HUES48 (cell line): ENCODE data around the gene SKAP1.

Source experiments
- H3K27ac ChIP-seq: one replicate; pipeline ENCODE4 v1.7.0; 2013; ENCODE audit warnings: low read depth, low read length, inconsistent platforms
- H3K27me3 ChIP-seq: 2 replicates; pipeline ENCODE4 v1.6.1; 2013; ENCODE audit warnings: mild to moderate bottlenecking, low read length; ENCODE audit not compliant: control insufficient read depth, insufficient read depth
- H3K36me3 ChIP-seq: 2 replicates; pipeline ENCODE4 v1.6.1; 2013; ENCODE audit warnings: low read length; ENCODE audit not compliant: control insufficient read depth, insufficient read depth
- H3K4me1 ChIP-seq: 2 replicates; pipeline ENCODE4 v1.6.1; 2013; ENCODE audit warnings: mild to moderate bottlenecking, low read length; ENCODE audit not compliant: control insufficient read depth, insufficient read depth
- H3K4me3 ChIP-seq: 2 replicates; pipeline ENCODE4 v1.5.1; 2013; ENCODE audit warnings: mild to moderate bottlenecking, low read depth, low read length
- H3K9ac ChIP-seq: 2 replicates; pipeline ENCODE4 v1.6.1; 2013; ENCODE audit warnings: mild to moderate bottlenecking, low read depth, low read length, moderate library complexity
- H3K9me3 ChIP-seq: 2 replicates; pipeline ENCODE4 v1.6.1; 2013; ENCODE audit warnings: low read length; ENCODE audit not compliant: control insufficient read depth, insufficient read depth

The SKAP1 gene

DNA sequence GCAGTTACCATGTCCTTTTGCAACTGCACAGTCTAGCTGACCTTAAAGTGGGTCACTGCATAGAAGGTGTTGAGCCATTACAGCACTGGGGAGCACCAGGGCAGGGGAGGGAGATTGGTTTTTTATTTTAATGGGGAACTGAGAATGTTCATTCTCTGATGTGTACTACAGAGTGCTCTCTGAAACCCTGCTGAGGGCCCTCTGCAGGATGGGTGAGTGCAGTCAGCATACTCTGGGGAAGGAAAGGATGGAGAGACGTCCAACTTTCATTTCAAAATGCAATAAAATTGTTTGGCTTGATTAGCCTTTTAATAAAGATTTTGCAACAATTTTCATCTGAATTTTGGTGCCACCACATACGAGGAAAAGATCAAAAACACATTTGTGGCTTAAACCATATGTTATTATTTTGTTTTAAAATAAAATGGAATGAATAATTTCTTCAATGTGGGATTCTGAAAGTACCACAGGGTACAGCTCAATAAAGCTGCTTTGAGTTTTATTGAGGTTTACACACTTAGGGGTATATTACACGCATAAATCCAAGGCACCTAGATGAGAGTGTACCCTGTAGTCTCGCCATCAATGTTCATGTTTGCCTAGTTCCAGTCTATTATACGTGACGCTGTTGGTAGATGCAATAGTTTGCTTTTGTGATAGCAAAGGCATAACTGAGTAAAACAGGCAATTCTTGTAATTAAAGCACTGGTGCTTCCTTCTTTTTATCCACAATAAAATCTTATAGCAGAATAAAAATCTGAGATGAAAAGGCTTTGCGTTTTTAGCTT is 249.0 kb downstream of the SKAP1 start:
- no peaks in the 10 kb centered on the region for H3K9me3 ChIP-seq
- H3K27ac ChIP-seq: no peak overlapping the region
- no peak overlapping the region for H3K4me3 ChIP-seq
- no peaks in the 10 kb centered on the region for H3K36me3 ChIP-seq
- peaks cover 19% of the 10 kb centered on the region for H3K4me1 ChIP-seq
- H3K27me3 ChIP-seq: 0 out of 2 replicates have a peak, but pooled peaks cover 5% of the 10 kb centered on the region
- H3K9ac ChIP-seq: no peak overlapping the region

DNA sequence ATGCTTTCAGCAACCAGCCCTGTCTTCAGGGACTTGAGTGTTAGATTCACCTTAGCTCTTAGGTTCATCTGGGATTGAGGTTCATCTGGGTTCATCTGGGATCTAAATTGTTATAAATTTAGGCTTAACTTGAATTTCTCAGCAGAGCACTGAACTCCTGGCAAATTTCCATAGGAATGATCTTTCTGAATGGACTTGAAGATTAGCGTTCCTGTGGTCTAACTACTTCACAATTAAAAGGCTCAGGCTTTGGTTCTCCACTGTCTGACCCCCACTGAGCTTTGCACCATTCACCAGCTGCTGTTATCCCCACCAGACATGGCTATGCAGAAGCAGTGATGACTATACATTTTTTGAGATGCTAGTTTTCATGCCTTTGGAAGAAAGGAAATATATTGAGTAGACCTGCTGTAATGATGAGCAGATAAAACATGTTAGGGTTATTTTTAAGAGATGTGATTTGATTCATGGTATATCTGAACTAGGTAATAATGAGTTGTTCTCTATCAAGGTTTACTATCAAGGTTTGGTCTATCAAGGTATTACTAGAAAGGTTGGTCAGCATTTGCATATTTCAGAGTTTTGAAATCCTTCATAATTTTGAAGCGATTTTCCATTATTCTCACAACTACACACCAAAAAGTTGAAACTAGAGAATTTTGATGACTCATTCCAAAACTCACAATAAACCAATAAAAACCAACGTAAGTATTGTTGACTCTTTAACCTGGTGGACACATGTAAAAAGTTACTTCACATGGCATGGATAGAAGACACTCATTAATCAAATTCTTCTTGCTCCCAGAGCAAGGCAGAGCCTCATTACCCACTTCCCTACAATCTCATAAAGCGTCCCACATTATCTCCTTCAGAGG is 250.7 kb downstream of the SKAP1 start:
- no peak overlapping the region for H3K4me3 ChIP-seq
- H3K27ac ChIP-seq: no peak overlapping the region
- no peaks in the 10 kb centered on the region for H3K27me3 ChIP-seq
- H3K4me1 ChIP-seq: peaks cover 19% of the 10 kb centered on the region
- no peaks in the 10 kb centered on the region for H3K9me3 ChIP-seq
- H3K36me3 ChIP-seq: no peaks in the 10 kb centered on the region
- no peak overlapping the region for H3K9ac ChIP-seq

DNA sequence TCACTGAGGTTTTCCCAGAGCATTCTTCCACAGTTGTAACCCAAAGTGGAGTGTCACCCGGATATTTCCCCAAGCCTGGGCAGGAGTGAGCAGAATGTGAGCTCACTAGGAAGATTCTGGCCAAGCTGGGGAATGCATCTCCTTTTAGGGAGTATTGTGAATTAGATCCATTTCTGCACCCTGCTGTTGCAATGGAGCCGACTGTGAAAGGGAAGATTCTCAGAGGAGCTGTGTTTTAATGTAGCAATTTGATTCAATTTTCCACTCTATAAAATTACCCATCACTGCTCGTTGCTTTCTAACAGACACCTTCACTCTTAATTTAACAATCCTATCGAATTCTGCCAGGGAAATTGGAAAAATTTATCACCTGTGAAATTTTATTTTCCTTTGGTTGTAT is 251.7 kb downstream of the SKAP1 start:
- no peaks in the 10 kb centered on the region for H3K36me3 ChIP-seq
- H3K4me1 ChIP-seq: peaks cover 19% of the 10 kb centered on the region
- no peak overlapping the region for H3K4me3 ChIP-seq
- no peak overlapping the region for H3K9ac ChIP-seq
- no peak overlapping the region for H3K27ac ChIP-seq
- H3K27me3 ChIP-seq: no peaks in the 10 kb centered on the region
- H3K9me3 ChIP-seq: no peaks in the 10 kb centered on the region

DNA sequence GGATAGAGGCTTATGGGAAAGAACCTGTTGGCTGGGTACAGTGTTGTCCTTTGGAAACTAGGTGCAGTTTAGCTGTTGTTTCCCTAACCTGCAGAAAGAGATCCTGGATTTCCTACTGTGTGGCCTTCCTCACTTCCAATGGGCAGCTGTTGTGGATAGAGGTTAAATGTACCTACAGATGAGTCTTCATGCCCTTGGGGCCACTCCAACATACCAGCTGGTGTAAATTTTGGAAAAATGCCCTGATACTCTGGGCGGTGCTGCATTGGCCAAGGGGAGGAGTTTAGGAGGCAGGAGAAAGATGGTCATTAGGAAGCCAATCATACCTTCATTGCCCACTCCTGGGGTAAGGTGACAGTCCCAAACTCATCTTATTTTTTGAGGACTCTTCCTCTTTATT is 252.2 kb downstream of the SKAP1 start:
- no peak overlapping the region for H3K4me3 ChIP-seq
- H3K9ac ChIP-seq: no peak overlapping the region
- H3K9me3 ChIP-seq: no peaks in the 10 kb centered on the region
- H3K4me1 ChIP-seq: peaks cover 15% of the 10 kb centered on the region
- H3K27ac ChIP-seq: no peak overlapping the region
- no peaks in the 10 kb centered on the region for H3K27me3 ChIP-seq
- H3K36me3 ChIP-seq: no peaks in the 10 kb centered on the region

DNA sequence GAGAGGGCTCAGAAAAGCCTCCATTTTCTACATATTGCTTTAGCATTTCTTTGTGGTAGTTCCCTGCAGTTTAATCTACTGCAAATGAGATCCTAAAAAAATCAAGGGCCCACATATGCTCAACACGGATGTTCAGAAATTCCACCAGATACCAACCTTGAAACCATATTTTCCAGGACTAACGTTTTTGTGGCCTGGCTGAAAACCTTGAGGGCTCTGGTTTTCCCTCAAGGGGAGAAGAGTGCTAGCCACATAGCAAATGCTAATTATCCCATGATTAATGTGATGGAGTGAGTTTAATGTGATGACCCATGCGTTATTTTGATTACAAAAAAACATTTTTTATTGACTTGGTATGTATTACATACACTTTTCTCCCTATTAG is 253.6 kb downstream of the SKAP1 start:
- Histone ChIP-seq H3K4me1 (peaks cover 13% of the 10 kb centered on the region), H3K27ac (no peak overlapping the region), H3K9ac (no peak overlapping the region), H3K36me3 (no peaks in the 10 kb centered on the region), H3K4me3 (no peak overlapping the region), H3K27me3 (no peaks in the 10 kb centered on the region), H3K9me3 (no peaks in the 10 kb centered on the region)

DNA sequence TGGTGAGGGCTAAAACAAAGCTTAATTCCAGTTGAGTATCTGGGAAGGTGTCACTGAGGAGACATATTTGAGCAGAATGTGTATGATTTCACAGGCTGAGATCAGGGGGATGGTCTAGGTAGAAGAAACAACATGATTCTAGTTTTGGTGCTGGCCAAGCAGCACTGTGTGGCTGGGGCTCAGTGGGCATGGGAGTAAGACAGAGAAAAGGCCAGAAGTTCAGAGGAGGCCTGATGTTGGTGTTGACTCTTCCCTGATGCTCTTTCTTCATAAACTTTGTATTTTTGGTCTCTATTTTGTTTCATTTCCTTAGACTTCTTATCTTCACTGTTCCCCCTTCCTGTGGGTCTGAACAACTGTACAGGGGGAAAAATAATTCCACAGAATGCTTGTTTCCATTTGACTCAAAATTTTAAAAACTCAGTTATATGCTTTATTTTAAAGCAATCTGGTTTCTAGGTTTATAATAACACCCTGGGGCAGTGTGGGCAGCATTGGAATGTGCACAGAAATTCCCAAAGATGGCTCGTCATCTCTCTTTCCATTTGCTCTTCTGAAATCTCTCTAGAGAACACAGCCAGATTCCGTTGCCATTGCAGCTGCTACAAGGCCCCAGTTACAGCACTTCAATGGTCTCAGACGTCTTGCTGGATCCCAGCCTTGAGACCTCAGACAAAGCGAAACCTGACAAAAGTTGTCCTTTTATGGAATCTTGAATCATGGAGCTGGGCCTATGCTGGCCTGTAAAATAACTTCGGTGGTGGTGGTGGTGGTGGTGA is 254.1 kb downstream of the SKAP1 start:
- no peaks in the 10 kb centered on the region for H3K36me3 ChIP-seq
- H3K27ac ChIP-seq: no peak overlapping the region
- H3K4me3 ChIP-seq: no peak overlapping the region
- no peaks in the 10 kb centered on the region for H3K9me3 ChIP-seq
- no peaks in the 10 kb centered on the region for H3K27me3 ChIP-seq
- peaks cover 13% of the 10 kb centered on the region for H3K4me1 ChIP-seq
- H3K9ac ChIP-seq: no peak overlapping the region

DNA sequence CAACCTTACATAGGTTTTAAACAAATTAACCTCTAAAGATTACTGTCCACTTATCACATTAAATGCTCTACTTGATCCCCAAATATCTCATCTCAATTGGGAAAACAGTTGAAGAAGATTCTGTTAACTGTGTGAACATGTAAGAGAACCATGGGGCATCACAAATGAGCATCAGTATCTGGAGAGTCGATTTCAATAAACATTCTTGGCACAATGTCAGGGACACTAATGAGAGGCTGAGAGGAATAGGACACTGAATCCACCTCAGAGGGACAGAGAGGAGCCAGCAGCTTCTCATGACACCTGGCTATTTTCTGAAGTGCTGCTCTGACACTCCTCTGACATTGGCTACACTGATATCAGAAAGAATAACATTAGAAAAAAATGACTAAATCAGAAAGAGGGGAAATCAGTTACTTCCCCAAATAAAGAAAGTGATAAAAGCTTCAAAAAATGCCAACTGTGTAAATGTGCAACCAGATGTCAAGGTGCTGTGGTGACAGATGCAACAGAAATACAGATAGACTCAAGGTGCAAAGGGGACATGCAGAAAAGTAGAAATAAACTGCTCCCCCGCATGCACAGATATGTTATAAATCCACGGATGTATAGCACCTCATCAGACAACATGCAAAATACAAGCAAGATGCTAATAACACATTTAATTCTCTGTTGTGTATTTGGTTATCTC is 255.0 kb downstream of the SKAP1 start:
- no peaks in the 10 kb centered on the region for H3K36me3 ChIP-seq
- H3K4me3 ChIP-seq: no peak overlapping the region
- H3K27me3 ChIP-seq: peaks cover 2% of the 10 kb centered on the region
- peaks cover 13% of the 10 kb centered on the region for H3K4me1 ChIP-seq
- no peaks in the 10 kb centered on the region for H3K9me3 ChIP-seq
- H3K9ac ChIP-seq: no peak overlapping the region
- H3K27ac ChIP-seq: no peak overlapping the region

DNA sequence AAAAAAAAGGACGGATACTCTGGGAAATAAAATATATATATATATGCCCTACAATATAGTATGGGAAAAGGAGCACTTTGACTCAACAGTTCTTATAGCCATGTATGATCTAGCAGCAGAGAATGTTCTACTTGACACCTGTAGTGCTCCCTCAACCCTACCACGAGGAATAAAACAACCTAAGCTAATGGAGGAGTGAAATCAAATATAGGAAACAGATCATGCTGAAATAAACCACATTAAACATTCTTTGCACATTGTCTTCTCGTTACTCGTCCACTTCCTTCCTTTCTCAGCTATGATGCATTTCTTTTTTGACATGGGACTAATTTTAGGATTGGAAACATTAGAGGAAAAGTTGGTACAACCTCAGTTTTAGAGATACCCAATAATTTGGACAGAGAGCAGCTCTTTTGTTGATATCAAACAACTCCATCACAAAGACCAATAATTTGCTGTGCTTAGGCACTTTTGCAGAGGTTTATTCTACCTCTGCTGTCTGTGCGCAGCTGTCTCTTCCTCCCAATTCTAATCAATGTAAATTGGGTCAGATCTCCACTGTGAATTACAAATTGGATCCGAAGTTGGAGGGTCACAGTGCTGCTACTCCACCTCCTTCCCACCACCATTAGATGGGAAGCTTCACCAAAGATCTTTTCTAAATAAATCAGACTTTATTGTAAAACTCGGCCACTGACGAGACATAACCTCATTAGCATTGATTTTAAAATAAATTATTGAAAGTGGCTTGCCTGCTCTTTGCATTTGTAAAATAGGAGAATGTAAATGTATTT is 256.6 kb downstream of the SKAP1 start:
- Histone ChIP-seq H3K36me3 (no peaks in the 10 kb centered on the region), H3K4me3 (no peak overlapping the region), H3K27me3 (peaks cover 10% of the 10 kb centered on the region)

DNA sequence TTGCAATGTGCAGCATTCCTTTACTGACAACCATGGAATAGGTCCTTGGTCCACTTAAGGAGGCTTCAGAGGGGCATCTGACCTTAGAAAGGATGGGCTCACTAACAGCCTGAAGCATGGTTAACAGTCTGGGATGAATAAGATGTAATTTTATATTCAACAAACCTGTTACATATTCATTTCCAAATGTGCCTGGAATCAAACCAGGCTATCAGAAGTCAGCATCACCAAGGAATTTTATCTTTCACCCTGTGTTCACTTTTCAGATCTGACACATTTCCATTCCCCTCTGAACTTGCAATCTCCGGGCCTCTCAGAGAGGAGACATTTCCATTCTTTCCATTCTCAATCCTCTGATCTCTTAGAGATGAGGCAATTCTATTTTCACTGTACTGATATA is 260.1 kb downstream of the SKAP1 start:
- peaks cover 4% of the 10 kb centered on the region for H3K4me1 ChIP-seq
- H3K36me3 ChIP-seq: no peaks in the 10 kb centered on the region
- no peak overlapping the region for H3K27ac ChIP-seq
- no peak overlapping the region for H3K4me3 ChIP-seq
- peaks cover 10% of the 10 kb centered on the region for H3K27me3 ChIP-seq
- no peaks in the 10 kb centered on the region for H3K9me3 ChIP-seq
- H3K9ac ChIP-seq: no peak overlapping the region

More for the DNA sequence above, 256.6 kb downstream of the SKAP1 start:
- Histone ChIP-seq H3K4me1 (peaks cover 3% of the 10 kb centered on the region; the same call in 1 of the 2 replicates), H3K9ac (no peak overlapping the region), H3K9me3 (no peaks in the 10 kb centered on the region), H3K27ac (no peak overlapping the region)

DNA sequence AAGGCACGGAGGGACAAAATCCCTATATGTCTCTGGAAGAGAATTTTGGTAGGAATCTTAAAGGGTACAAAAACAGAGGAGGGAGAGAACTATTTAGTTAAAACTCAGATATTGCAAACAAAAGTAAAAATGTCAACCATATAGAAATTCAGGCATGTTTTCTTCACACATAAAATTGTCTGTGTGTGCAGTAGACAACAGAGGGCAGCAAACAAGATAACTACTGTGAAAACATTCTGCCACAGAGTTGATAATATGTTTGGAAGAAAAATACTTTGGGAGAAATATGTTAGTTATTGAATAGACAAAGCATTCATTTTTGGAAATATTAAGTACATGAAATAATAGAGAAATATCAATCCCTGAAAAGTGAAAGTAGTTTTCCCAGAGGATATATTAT is 266.2 kb downstream of the SKAP1 start:
- H3K9ac ChIP-seq: no peak overlapping the region
- H3K27ac ChIP-seq: no peak overlapping the region
- H3K4me1 ChIP-seq: peaks cover 46% of the 10 kb centered on the region
- no peak overlapping the region for H3K4me3 ChIP-seq
- H3K27me3 ChIP-seq: peaks cover 12% of the 10 kb centered on the region
- H3K36me3 ChIP-seq: no peaks in the 10 kb centered on the region
- no peaks in the 10 kb centered on the region for H3K9me3 ChIP-seq
